CD4-positive, alpha-beta memory T cell (primary cell): ENCODE results near the gene CNTNAP1. TPM values are rescaled to one million over a fixed set of nuclear protein-coding genes. Genes with fewer than 3 reads are reported as not detected.
"Not testable (repeated sequence)": the region's sequence is repeated elsewhere in the genome, so short reads cannot be mapped to it uniquely, and the experiment has no call there.

Experiments used
- CTCF ChIA-PET: fragments of 350-600 bp; sonication (Branson Sonifier 250); formaldehyde crosslinking; loops from one replicate; lab custom pipeline; 2021; ENCODE audit warnings: inconsistent platforms; ENCODE audit not compliant: partially characterized antibody; lab: Charles Lee
- POLR2A ChIA-PET: fragments of 350-600 bp; sonication (Branson Sonifier 250); formaldehyde crosslinking; loops from one replicate; lab custom pipeline; 2021; ENCODE audit not compliant: partially characterized antibody; lab: Charles Lee
- DNase-seq, 5 donors: peaks; one replicate each; pipeline versions ENCODE4 v3.0.0 to v3.0.0-alpha.2; 2020 to 2022; ENCODE audit warnings: mixed read lengths in 1 of 5
- H3K27ac ChIP-seq: one replicate; pipeline ENCODE4 v1.7.0; 2013; ENCODE audit warnings: low read depth, low read length
- H3K27me3 ChIP-seq: 2 replicates; pipeline ENCODE4 v1.7.0; 2013; ENCODE audit warnings: mild to moderate bottlenecking, low read length, moderate library complexity; ENCODE audit not compliant: insufficient read depth
- H3K36me3 ChIP-seq: 2 replicates; pipeline ENCODE4 v1.7.0; 2013; ENCODE audit warnings: mild to moderate bottlenecking, low read length, moderate library complexity; ENCODE audit not compliant: insufficient read depth
- H3K4me1 ChIP-seq: 2 replicates; pipeline ENCODE4 v1.7.0; 2013; ENCODE audit warnings: mild to moderate bottlenecking, low read length, moderate library complexity; ENCODE audit not compliant: insufficient read depth
- H3K4me3 ChIP-seq, 2 donors: one replicate each; pipeline ENCODE4 v1.7.0; 2013; ENCODE audit warnings: low read length in 2 of 2, mild to moderate bottlenecking in 1 of 2
- H3K9me3 ChIP-seq, 2 donors: one replicate each; pipeline ENCODE4 v1.7.0; 2013; ENCODE audit warnings: low read length in 2 of 2, control low read depth in 1 of 2; ENCODE audit not compliant: control insufficient read depth in 1 of 2
- H3K27ac Mint-ChIP-seq, 7 donors: one replicate each; pipeline ENCODE4 v1.8.0; 2020 to 2021; ENCODE audit warnings: mixed read lengths in 7 of 7, mild to moderate bottlenecking in 6 of 7, inconsistent platforms in 3 of 7, moderate library complexity in 3 of 7
- H3K27me3 Mint-ChIP-seq, 2 donors: one replicate each; pipeline ENCODE4 v1.8.0; 2020 to 2021; ENCODE audit warnings: mixed read lengths in 2 of 2
- H3K36me3 Mint-ChIP-seq, 2 donors: one replicate each; pipeline ENCODE4 v1.8.0; 2020 to 2021; ENCODE audit warnings: mixed read lengths in 2 of 2, inconsistent platforms in 1 of 2, mild to moderate bottlenecking in 1 of 2
- H3K4me1 Mint-ChIP-seq, 4 donors: one replicate each; pipeline ENCODE4 v1.8.0; 2020 to 2021; ENCODE audit warnings: mixed read lengths in 4 of 4, mild to moderate bottlenecking in 1 of 4
- H3K4me3 Mint-ChIP-seq, 8 donors: one replicate each; pipeline ENCODE4 v1.8.0; 2020 to 2021; ENCODE audit warnings: mixed read lengths in 8 of 8, mild to moderate bottlenecking in 7 of 8, moderate library complexity in 6 of 8, inconsistent platforms in 3 of 8
- H3K9me3 Mint-ChIP-seq, 8 donors: one replicate each; pipeline ENCODE4 v1.8.0; 2020 to 2021; ENCODE audit warnings: mixed read lengths in 8 of 8, mild to moderate bottlenecking in 5 of 8, inconsistent platforms in 3 of 8, moderate library complexity in 1 of 8
- intact Hi-C: fragments of 100-400 bp; cut with micrococcal nuclease; formaldehyde crosslinking; loops from one replicate; pipeline ENCODE4 v1.15.1; 2023
- polyA plus RNA-seq, 2 donors: library from polyadenylated mRNA; unstranded; fragments of 300-500 nt; fragmentation: Illumina TruSeq; gene quantifications; one replicate each; pipeline ENCODE4 v1.2.3, GENCODE V29; 2021
- total RNA-seq, 2 experiments: library from RNA; stranded (reverse); gene quantifications; one replicate each; pipeline ENCODE4 v1.2.3, GENCODE V29; 2021

The CNTNAP1 gene
- total and polyA plus RNA-seq, 4 experiments from 2014 or later, result 1.2 to 3.0 (median 2.5) TPM; not detected in 1

GRCh38 chr17:42660692-42661345 lies 21.5 kb upstream of the CNTNAP1 start:
- POLR2A ChIA-PET, result interaction anchor here (2.9 kb wide), 1 partner anchor 11 kb away, joined by 9 read pairs; no protein-coding TSS in a partner anchor
- CTCF ChIA-PET, result no interaction called here
- DNase-seq, result no peak
- Histone ChIP-seq H3K36me3 (no peaks in the 10 kb centered on the region), H3K4me1 (peaks cover 12% of the 10 kb centered on the region), H3K27ac (no peak overlapping the region), H3K27me3 (no peaks in the 10 kb centered on the region), H3K4me3 (no peak overlapping the region), H3K9me3 (no peaks in the 10 kb centered on the region)
- no peaks in the 10 kb centered on the region for H3K27me3 Mint-ChIP-seq
- peaks cover 8 to 10% of the 10 kb centered on the region in 2 donors for H3K36me3 Mint-ChIP-seq
- H3K27ac Mint-ChIP-seq, result peak overlapping the region in 1 of 7 donors; percentile 4
- H3K4me3 Mint-ChIP-seq, result peak overlapping the region in 5 of 8 donors; percentile 6 to 41 (median 18)
- intact Hi-C loops, result no loop called here
- no peaks in the 10 kb centered on the region for H3K9me3 Mint-ChIP-seq
- peaks cover 8 to 17% (median 16%) of the 10 kb centered on the region in 4 donors for H3K4me1 Mint-ChIP-seq

GRCh38 chr17:42665581-42666001 lies 16.7 kb upstream of the CNTNAP1 start:
- no peaks in the 10 kb centered on the region for H3K27me3 ChIP-seq
- POLR2A ChIA-PET, result no interaction called here
- CTCF ChIA-PET, result no interaction called here
- Mint-ChIP-seq H3K4me1 (peaks cover 4 to 13% (median 5%) of the 10 kb centered on the region in 4 donors), H3K36me3 (peaks cover 15 to 18% of the 10 kb centered on the region in 2 donors), H3K9me3 (no peaks in the 10 kb centered on the region), H3K4me3 (no peak overlapping the region), H3K27ac (peak overlapping the region in 1 of 7 donors; percentile 57), H3K27me3 (peaks cover 0 to 4% of the 10 kb centered on the region in 2 donors)
- no peaks in the 10 kb centered on the region for H3K36me3 ChIP-seq
- no peak overlapping the region for H3K27ac ChIP-seq
- DNase-seq, result no peak
- no peak overlapping the region for H3K4me3 ChIP-seq
- H3K4me1 ChIP-seq, result peaks cover 3% of the 10 kb centered on the region
- intact Hi-C loops, result no loop called here
- no peaks in the 10 kb centered on the region for H3K9me3 ChIP-seq

GRCh38 chr17:42666126-42666525 lies 16.2 kb upstream of the CNTNAP1 start:
- Mint-ChIP-seq H3K4me1 (peaks cover 3 to 18% (median 7%) of the 10 kb centered on the region in 4 donors), H3K36me3 (peaks cover 15 to 18% of the 10 kb centered on the region in 2 donors)
- H3K27me3 Mint-ChIP-seq, H3K4me3 Mint-ChIP-seq, H3K4me1 ChIP-seq, POLR2A ChIA-PET, H3K27me3 ChIP-seq, DNase-seq, H3K36me3 ChIP-seq, H3K27ac ChIP-seq, intact Hi-C loops, H3K9me3 ChIP-seq, H3K9me3 Mint-ChIP-seq, H3K27ac Mint-ChIP-seq, H3K4me3 ChIP-seq: not testable (repeated sequence)
- CTCF ChIA-PET, result interaction anchor here (2.0 kb wide), 1 partner anchor 13 kb away, joined by 6 read pairs; no protein-coding TSS in a partner anchor

GRCh38 chr17:42667088-42667951 lies 15.0 kb upstream of the CNTNAP1 start:
- Histone ChIP-seq H3K9me3 (no peaks in the 10 kb centered on the region), H3K36me3 (no peaks in the 10 kb centered on the region), H3K27me3 (peaks cover 12% of the 10 kb centered on the region), H3K27ac (no peak overlapping the region), H3K4me1 (peaks cover 17% of the 10 kb centered on the region), H3K4me3 (no peak overlapping the region)
- peaks cover 15 to 18% of the 10 kb centered on the region in 2 donors for H3K36me3 Mint-ChIP-seq
- ChIA-PET POLR2A (no interaction called here), CTCF (interaction anchor here (2.0 kb wide), 1 partner anchor 12 kb away, joined by 6 read pairs; no protein-coding TSS in a partner anchor)
- peaks cover 4 to 8% of the 10 kb centered on the region in 2 donors for H3K27me3 Mint-ChIP-seq
- H3K4me1 Mint-ChIP-seq, result peaks cover 5 to 26% (median 13%) of the 10 kb centered on the region in 4 donors
- no peaks in the 10 kb centered on the region for H3K9me3 Mint-ChIP-seq
- no peak for DNase-seq
- H3K27ac Mint-ChIP-seq, result peak overlapping the region in 2 of 7 donors; percentile 48 to 57
- no peak overlapping the region for H3K4me3 Mint-ChIP-seq
- intact Hi-C loops, result no loop called here

DNA sequence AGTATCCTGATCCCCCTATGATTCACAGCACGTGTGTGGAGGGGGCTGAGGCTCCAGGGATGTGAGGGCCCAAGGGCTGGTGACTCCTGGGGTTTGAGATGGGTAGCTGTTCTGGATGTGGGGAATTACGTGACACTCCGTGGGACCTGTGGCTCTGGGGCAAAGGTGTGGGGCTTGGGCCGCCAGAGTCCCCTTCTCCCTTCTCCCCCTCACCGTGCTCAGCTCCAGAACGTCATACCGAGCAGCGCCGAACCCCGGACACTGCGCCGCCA lies 12.7 kb upstream of the CNTNAP1 start:
- Mint-ChIP-seq H3K9me3 (no peaks in the 10 kb centered on the region), H3K27ac (no peak overlapping the region), H3K4me1 (peaks cover 10 to 33% (median 18%) of the 10 kb centered on the region in 4 donors), H3K4me3 (peak overlapping the region in 5 of 8 donors; percentile 27 to 79 (median 54)), H3K27me3 (peaks cover 9 to 14% of the 10 kb centered on the region in 2 donors), H3K36me3 (peaks cover 15% of the 10 kb centered on the region in 2 donors)
- Histone ChIP-seq H3K9me3 (no peaks in the 10 kb centered on the region), H3K36me3 (no peaks in the 10 kb centered on the region), H3K4me1 (peaks cover 27% of the 10 kb centered on the region), H3K27me3 (peaks cover 27% of the 10 kb centered on the region), H3K4me3 (no peak overlapping the region), H3K27ac (no peak overlapping the region)
- CTCF ChIA-PET, result interaction anchor here (0.8 to 1.5 kb wide), 3 partner anchors 11 to 92 kb away, joined by 3 to 4 read pairs (median 3); partner anchors contain the start of gene PSMC3IP
- DNase-seq, result no peak
- POLR2A ChIA-PET, result interaction anchor here (0.9 to 2.2 kb wide), 5 partner anchors 8 to 61 kb away, joined by 3 to 6 read pairs (median 5); partner anchors contain the start of gene TUBG2
- intact Hi-C loops, result no loop called here

DNA sequence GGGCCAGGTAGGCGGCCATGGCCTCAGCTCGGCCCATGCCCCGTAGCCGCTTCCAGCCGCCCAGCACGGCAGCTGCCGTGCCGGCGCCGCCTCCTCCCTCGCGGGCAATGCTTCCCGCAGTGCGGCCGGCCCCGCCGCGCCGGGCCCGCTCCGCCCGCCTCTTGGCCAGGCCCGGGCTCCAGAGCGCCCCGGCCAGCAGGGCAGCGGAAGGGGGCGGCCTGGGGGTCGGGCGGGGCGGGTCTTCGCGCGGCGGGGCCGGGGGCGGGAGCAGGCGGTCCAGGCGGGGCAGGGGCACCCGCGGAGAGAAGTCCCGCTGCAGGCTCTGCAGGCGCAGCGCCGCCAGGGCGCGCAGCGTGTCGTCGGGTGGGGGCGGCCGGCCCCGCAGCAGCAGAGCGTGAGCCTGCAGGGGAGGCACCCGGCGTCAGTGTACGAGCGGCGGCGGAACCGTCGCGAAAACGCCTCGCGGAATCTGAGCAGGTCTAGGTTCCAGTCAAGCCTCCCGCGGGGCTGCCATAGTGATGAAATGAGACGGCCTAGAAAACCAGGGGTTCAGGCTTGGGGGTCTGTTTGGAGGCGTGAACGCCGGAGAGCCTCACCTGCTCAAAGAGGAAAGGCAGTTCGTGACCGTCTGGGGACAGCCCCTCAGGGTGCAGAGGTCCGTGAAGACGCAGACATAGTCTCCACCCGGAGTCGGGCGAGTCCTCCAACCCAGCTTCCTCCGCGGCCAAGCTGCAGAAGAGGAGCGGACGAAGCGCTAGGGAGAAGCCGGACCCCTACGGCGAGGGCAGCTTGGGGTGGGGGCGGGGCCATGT lies 12.1 kb upstream of the CNTNAP1 start:
- Mint-ChIP-seq H3K4me1 (peaks cover 11 to 39% (median 22%) of the 10 kb centered on the region in 4 donors), H3K36me3 (peaks cover 15% of the 10 kb centered on the region in 2 donors), H3K9me3 (no peaks in the 10 kb centered on the region), H3K4me3 (peak overlapping the region; percentile 69 to 84 (median 78)), H3K27ac (peak overlapping the region in 4 of 7 donors; percentile 42 to 79 (median 59)), H3K27me3 (peaks cover 13 to 18% of the 10 kb centered on the region in 2 donors)
- CTCF ChIA-PET, result interaction anchor here (1.5 to 1.6 kb wide), 3 partner anchors 9 to 92 kb away, joined by 4 to 6 read pairs (median 5); partner anchors contain the start of gene PSMC3IP
- H3K27me3 ChIP-seq, result peaks cover 32% of the 10 kb centered on the region
- intact Hi-C loops, result loop anchor here (1.0 kb wide), 1 partner anchor 9 kb away; no protein-coding TSS in a partner anchor
- H3K9me3 ChIP-seq, result no peaks in the 10 kb centered on the region
- H3K4me3 ChIP-seq, result peak overlapping the region in 1 of 2 donors; percentile 38
- H3K36me3 ChIP-seq, result no peaks in the 10 kb centered on the region
- peak in 3 of 5 donors; percentile 51 to 61 (median 57) for DNase-seq
- H3K27ac ChIP-seq, result no peak overlapping the region
- POLR2A ChIA-PET, result interaction anchor here (0.9 to 3.4 kb wide), 4 partner anchors 8 to 14 kb away, joined by 3 to 9 read pairs (median 5); partner anchors contain the start of gene TUBG2
- H3K4me1 ChIP-seq, result peaks cover 30% of the 10 kb centered on the region
